T47D (cell line): ENCODE measurements around the gene CACFD1.

Source experiments
- DNase-seq, 2 experiments: peaks; one replicate each; pipeline versions ENCODE4 v3.0.0 to v3.0.0-alpha.2; 2011 to 2012; ENCODE audit warnings: low read depth in 1 of 2, low spot score in 1 of 2
- JUND ChIP-seq: IDR thresholded peaks from 2 replicates; pipeline ENCODE4 v1.6.1; 2012; ENCODE audit warnings: low read depth
- in situ Hi-C: cut with HindIII; loops from 2 replicates; pipeline ENCODE4 v1.10.0; 2016; ENCODE audit warnings: low sequenced_read_pairs, low pct_unique_long_range_greater_than_20kb

The CACFD1 gene

GRCh38 chr9:133484671-133485437 is 25.1 kb downstream of the CACFD1 start:
- DNase-seq: peak; percentile 88 to 95
- in situ Hi-C loops: no loop called here
- no peak for TF ChIP-seq JUND

GRCh38 chr9:133485531-133486260 is 25.9 kb downstream of the CACFD1 start:
- no peak for DNase-seq
- in situ Hi-C loops: no loop called here
- no peak for TF ChIP-seq JUND

- no peak for TF ChIP-seq JUND
- no peak for DNase-seq
- in situ Hi-C loops: no loop called here
Measured at GRCh38 chr9:133487331-133487725, 27.6 kb downstream of the CACFD1 start.

- TF ChIP-seq JUND: no peak
- DNase-seq: no peak
- in situ Hi-C loops: no loop called here
Measured at GRCh38 chr9:133488686-133489252, 29.0 kb downstream of the CACFD1 start.

GRCh38 chr9:133489253-133490190 is 29.7 kb downstream of the CACFD1 start:
- in situ Hi-C loops: no loop called here
- TF ChIP-seq JUND: no peak
- no peak for DNase-seq

GRCh38 chr9:133490201-133490681 is 30.5 kb downstream of the CACFD1 start:
- DNase-seq: peak in 1 of 2 experiments; percentile 64
- in situ Hi-C loops: no loop called here
- TF ChIP-seq JUND: no peak

GRCh38 chr9:133490865-133491655 is 31.3 kb downstream of the CACFD1 start:
- DNase-seq: peak in 1 of 2 experiments; percentile 90
- in situ Hi-C loops: no loop called here
- no peak for TF ChIP-seq JUND

- in situ Hi-C loops: no loop called here
- DNase-seq: no peak
- no peak for TF ChIP-seq JUND
Measured at GRCh38 chr9:133491656-133491925, 31.8 kb downstream of the CACFD1 start.

- DNase-seq: no peak
Measured at GRCh38 chr9:133492061-133493021, 32.6 kb downstream of the CACFD1 start.

GRCh38 chr9:133493428-133493827 is 33.6 kb downstream of the CACFD1 start:
- in situ Hi-C loops: no loop called here
- no peak for TF ChIP-seq JUND
- no peak for DNase-seq

More at GRCh38 chr9:133492061-133493021, 32.6 kb downstream of the CACFD1 start:
- in situ Hi-C loops: no loop called here
- TF ChIP-seq JUND: no peak
